A673 (cell line): ENCODE measurements around the gene CTCF.

Source experiments
- EZH2 ChIP-seq: fragments of 200-600 bp; sonication (generic); IDR thresholded peaks from 2 replicates; pipeline ENCODE4 v1.6.1; 2017; ENCODE audit warnings: borderline replicate concordance, low read depth, mild to moderate bottlenecking, mixed read lengths, antibody characterized with exemption, low read length; ENCODE audit not compliant: poor library complexity, severe bottlenecking
- TF ChIP-seq, protein P1 (sequence below): fragments of 300-800, 200-600 bp; sonication (generic); conservative IDR thresholded peaks from 2 replicates; pipeline ENCODE4 v1.5.1; 2017; ENCODE audit warnings: low read depth, mild to moderate bottlenecking, antibody characterized with exemption, low read length, moderate library complexity, mixed read lengths

DNA sequence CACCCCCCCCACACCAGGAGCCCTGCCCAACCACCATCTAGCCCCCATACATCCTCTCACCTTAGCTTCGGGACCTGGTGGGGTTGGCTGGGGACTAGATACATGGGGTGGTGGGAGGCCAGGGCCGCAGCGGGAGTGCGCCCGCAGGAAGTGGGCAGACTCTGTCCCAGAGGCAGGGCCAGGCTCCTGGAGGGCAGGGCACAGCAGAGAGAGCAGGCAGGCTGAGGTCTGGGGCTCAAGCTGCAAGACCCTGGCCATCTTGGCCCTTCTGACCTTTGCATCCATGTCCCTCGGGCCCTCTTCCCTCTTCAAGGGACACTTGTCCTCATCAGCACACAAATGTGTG lies 101.5 kb downstream of the CTCF start:
- TF ChIP-seq, protein P1, sequence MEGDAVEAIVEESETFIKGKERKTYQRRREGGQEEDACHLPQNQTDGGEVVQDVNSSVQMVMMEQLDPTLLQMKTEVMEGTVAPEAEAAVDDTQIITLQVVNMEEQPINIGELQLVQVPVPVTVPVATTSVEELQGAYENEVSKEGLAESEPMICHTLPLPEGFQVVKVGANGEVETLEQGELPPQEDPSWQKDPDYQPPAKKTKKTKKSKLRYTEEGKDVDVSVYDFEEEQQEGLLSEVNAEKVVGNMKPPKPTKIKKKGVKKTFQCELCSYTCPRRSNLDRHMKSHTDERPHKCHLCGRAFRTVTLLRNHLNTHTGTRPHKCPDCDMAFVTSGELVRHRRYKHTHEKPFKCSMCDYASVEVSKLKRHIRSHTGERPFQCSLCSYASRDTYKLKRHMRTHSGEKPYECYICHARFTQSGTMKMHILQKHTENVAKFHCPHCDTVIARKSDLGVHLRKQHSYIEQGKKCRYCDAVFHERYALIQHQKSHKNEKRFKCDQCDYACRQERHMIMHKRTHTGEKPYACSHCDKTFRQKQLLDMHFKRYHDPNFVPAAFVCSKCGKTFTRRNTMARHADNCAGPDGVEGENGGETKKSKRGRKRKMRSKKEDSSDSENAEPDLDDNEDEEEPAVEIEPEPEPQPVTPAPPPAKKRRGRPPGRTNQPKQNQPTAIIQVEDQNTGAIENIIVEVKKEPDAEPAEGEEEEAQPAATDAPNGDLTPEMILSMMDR = no peak
- TF ChIP-seq EZH2 = no peak
